GM18873 (cell line): ENCODE results near the gene HOMER1.
"Not testable (repeated sequence)": the region's sequence is repeated elsewhere in the genome, so short reads cannot be mapped to it uniquely, and the experiment has no call there.

Experiments used
- ATAC-seq: cut with Tn5 transposase; IDR thresholded peaks from one replicate; pipeline ENCODE4 v1.9.1; 2021; ENCODE audit warnings: mild to moderate bottlenecking, moderate library complexity, moderate number of reproducible peaks; ENCODE audit not compliant: unreplicated experiment, low FRiP score

Gene HOMER1

DNA sequence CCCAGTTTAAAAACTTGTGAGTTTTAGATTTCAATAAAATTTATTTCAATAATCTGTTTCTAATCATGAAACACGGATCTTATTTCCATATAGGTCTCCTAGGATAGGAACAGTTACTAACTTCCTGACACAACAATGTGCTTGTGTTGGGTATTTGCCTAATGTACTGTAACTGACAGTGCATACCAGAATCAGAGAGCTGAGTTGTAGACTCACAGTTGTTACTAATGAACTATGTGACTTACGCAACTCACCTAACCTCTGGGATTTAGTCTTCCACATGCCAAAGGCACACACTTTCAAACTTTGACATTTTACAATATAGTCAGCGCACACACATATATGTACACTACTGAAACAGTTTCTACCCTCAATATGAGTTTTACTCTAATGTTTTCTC, 77.7 kb downstream of the HOMER1 start:
- ATAC-seq, result no peak

DNA sequence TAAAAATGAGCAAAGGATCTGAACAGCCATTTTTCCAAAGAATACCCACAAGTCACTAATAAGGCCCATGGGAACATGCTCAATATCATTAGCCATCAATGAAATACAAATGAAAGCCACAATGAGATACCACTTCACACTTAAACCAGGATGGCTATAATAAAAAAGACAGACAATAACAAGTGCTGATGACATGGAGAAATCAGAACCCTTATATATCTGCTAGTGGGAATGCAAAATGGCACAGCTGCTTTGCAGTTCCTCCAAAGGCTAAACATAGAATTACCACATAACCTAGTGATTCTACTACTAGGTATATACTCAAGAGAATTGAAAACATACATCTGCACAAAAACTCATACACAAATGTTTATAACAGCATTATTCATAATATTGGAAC, 83.7 kb downstream of the HOMER1 start:
- no peak for ATAC-seq

DNA sequence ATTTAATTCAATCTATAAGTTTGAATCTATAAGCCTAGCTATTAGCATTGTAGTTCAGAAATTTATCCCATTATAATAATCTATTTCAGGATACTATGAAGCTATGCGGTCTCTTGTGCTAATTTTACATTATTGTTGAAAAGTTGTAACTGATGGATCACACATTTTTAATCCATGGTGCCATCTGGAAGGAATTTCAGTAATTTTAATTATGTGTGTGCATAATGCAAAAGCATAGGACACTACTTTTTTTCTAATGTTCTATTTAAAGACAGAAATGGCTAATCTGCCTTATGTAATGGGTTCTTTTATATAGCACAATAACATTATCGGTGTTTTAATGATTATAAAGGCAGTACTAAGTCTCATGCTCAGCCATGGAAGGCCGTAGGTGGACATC, 90.6 kb downstream of the HOMER1 start:
- no peak for ATAC-seq

DNA sequence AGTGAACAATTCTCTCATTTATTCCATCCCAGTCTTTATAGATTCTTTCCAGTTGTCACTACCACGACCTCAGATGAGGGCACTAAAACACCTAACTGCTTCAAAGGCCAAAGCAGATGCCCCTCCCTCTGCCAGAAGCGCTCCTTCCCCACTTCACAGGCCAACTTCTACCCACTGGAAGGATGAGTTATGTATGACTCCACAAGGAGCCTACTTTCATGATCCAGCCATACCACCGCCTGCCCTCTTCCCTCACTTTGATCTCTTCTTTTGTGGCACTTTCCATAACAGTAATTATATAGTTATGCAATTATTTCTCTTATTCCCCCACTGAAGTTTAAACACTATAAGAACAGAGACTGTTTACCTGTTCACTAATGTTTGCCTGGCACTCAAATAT, 93.7 kb downstream of the HOMER1 start:
- ATAC-seq, result no peak

DNA sequence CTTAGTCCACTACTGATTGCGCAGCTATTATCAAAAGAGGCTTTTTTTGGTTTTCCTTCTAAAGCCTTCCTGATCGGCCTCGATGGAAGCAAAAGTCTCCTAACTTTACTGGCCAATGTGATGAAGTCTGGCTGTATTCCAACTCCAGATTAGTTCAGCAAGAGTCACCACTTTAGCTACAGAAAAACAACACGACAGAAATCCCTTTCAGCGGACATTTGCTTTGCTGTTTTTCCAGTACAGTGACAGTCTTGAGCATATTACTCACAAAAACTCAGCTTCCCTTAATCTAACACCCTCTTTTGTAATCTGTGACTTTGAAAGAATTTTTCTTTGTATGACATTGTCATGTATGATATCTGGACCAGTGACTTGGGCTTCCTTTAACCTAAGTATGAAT, 95.7 kb downstream of the HOMER1 start:
- no peak for ATAC-seq

DNA sequence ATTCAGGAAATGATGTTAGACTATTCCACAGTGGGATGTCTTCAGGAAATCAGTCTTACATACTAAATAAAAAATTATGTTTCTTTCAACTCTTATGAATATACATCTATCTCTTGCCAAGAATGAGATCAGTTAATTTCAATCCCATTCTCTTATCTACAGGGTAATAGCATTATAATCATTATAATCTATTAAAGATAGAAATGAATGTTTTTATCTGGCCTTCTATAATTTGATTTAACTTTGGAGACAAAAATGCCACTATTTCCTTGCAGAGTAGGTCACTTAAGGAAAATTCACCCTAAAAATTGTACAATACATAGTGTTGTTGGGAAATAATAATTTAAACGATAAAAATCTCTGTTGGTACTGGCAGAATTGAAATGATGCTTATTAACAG, 96.4 kb downstream of the HOMER1 start:
- ATAC-seq, result no peak

- ATAC-seq, result peak; percentile 86
Measured at GRCh38 chr5:79416499-79416898, 97.4 kb downstream of the HOMER1 start.

DNA sequence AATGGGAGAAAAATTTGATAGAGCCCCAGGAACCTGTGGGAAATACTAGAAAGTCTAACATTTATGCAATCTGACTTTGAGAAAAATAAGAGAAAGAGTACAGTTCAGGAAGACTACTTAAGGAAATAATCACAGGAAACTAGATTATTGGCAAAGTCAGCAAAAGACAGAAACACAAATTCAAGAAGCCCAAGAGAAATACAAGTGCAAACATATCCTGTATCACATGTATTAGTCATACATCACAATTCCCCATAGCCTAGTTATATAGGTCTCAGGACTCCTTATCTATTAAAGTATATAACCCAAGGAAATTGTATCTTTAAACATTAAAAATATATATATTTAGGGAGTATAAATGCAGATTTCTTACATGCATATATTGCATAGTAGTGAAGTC, 100.8 kb downstream of the HOMER1 start:
- no peak for ATAC-seq

- ATAC-seq, result no peak
Measured at GRCh38 chr5:79408028-79408427, 105.9 kb downstream of the HOMER1 start.

GRCh38 chr5:79407591-79407990, 106.3 kb downstream of the HOMER1 start:
- no peak for ATAC-seq

- ATAC-seq, result no peak
Measured at GRCh38 chr5:79401216-79401615, 112.7 kb downstream of the HOMER1 start.

GRCh38 chr5:79399046-79399445, 114.9 kb downstream of the HOMER1 start:
- no peak for ATAC-seq

DNA sequence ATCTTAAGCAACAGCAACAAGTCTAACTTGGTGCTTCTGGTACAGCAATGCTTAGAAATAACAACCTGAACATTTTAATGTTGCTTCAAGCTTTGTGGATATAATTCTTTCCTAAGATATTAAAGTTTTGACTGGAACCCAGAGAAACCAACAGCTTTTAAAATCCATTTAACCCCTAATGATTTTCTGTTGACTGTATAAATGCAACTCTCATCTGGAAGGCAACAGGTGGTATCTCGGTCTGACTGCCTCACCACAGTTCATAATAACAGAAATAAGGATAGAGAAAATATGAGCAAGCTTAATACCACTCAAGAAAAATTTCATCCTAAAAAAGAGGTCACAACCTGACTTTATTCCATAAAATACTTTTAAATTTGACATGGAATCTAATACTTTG, 116.9 kb downstream of the HOMER1 start:
- ATAC-seq, result no peak

- ATAC-seq, result no peak
Measured at GRCh38 chr5:79396265-79396664, 117.7 kb downstream of the HOMER1 start.

GRCh38 chr5:79395296-79395695, 118.6 kb downstream of the HOMER1 start:
- ATAC-seq, result no peak

DNA sequence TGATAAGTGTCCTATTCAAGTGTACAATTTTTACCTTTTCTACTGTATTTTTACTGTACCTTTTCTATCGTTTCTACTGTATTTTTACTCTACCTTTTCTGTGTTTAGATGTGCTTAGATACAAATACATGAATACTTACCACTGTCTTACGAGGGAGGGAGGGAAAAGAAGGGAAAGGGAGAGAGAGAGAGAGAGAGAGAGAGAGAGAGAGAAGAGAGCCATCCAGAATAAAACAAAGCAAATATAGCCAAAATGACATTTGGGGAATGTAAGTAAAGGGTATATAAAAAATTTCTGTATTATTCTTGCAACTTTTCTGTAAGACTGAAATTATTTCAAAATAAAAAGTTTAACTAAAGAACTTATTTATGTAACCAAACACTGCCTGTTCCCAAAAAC, 121.2 kb downstream of the HOMER1 start:
- no peak for ATAC-seq

DNA sequence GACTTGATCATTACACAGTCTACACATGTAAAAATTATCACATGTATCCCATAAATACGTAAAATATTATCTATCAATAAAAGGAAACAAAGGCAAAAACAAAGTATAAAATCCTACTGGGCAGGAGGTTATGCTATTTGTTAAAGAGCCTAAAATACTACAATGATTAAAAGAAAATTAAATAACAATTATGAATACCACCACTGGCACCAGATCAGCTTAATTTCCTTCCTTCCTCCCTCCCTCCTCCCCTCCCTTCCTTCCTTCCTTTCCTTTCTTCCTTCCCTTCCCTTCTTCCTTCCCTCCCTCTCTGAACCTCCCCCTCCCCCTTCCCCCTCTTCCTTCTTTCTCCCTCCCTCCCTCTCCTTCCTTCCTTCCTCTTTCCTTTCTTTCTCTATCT, 127.3 kb downstream of the HOMER1 start:
- no peak for ATAC-seq

DNA sequence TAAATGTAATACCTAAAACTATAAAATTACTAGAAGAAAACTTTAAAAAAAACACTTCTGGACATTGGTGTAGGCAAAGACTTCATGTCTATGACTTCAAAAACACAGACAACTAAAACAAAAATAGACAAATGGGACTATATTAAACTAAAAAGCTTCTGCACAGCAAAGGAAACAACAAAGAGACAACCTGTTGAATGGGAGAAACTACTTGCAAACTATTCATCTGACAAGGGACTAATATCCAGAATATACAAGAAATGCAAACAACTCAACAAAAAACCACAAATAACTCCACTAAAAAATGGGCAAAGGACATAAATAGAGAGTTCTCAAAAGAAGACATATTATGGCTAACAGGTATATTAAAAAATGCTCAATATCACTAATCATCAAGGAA, 128.8 kb downstream of the HOMER1 start:
- not testable (repeated sequence) for ATAC-seq

GRCh38 chr5:79378510-79379186, 135.3 kb downstream of the HOMER1 start:
- no peak for ATAC-seq

DNA sequence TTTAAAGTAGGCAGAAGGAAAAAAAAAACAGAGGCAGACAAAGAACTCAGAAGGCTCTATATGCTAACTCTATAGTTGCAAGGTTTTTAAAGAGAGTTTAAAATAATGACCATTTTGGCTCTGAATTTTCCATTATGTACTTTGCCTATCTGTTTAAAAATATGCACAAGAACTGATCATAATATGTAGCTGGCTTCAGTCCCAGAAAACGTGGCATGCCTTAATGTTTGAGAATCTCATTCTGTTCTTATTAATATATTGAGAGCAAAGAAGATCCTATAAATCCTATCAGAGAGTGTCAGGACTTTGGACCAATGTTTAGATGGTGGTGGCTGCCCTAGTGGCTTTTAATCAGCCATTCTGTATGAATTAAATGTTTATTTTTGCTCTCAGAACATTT, 156.5 kb downstream of the HOMER1 start:
- ATAC-seq, result no peak

GRCh38 chr5:79349881-79350280, 164.1 kb downstream of the HOMER1 start:
- no peak for ATAC-seq

DNA sequence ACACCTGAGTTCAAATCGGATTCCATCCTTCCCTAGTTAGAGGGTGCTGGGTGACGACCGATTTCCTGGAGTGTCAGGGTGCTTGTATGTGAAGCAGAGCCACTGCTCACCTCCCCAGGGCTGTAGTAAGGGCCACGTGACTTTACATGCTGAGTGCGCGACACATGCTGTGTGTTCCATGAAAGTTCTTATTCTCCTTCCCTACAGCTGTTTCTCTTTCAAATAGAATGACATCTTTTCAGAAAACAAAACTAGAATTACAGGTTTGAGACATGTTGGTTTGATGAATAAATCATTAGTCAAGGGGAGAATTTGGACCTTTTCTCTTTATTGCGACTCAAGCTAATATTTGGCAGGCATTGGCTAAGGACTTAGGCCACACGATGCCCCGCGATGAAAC, 164.9 kb downstream of the HOMER1 start:
- ATAC-seq, result no peak

- no peak for ATAC-seq
Measured at GRCh38 chr5:79346420-79346824, 167.5 kb downstream of the HOMER1 start.
